ENCODE results near the gene SPTBN1.

Gene SPTBN1

GRCh38 chr2:54577944-54578647 lies 122.0 kb downstream of the SPTBN1 start:
- H2AFZ ChIP-seq (ENCODE audit: low read depth, low read length), result no peak overlapping the region
- peaks cover 14% of the 10 kb centered on the region; the same call in 1 of the 2 replicates for H4K20me1 ChIP-seq (ENCODE audit: insufficient read depth, low read length)
- H3K36me3 ChIP-seq (ENCODE audit: insufficient read depth, low read length), result no peaks in the 10 kb centered on the region
- no peak overlapping the region for H3K4me3 ChIP-seq (ENCODE audit: low read depth in 1 of 2, low read length in 2 of 2)
- H3K9me3 ChIP-seq (ENCODE audit: insufficient read depth, low read length, severe bottlenecking), result no peaks in the 10 kb centered on the region
- peaks cover 88% of the 10 kb centered on the region for H3K79me2 ChIP-seq (ENCODE audit: insufficient read depth, low read length)
- peaks cover 26% of the 10 kb centered on the region for H3K4me1 ChIP-seq (ENCODE audit: insufficient read depth, low read length)
- no peak overlapping the region for H3K9ac ChIP-seq (ENCODE audit: low read depth, low read length)
- no peak for DNase-seq
- ATAC-seq (ENCODE audit: insufficient read depth, low read depth), result no peak
- no peak overlapping the region for H3K4me2 ChIP-seq (ENCODE audit: insufficient read depth, low read length)
- H3K27me3 ChIP-seq (ENCODE audit: insufficient read depth, low read length, poor library complexity), result no peaks in the 10 kb centered on the region
- H3K27ac ChIP-seq (ENCODE audit: low read length), result no peak overlapping the region
- no peak for TF ChIP-seq EZH2 (IDR thresholded peaks at IDR 0.05; ENCODE audit: borderline replicate concordance, low read depth, low read length, severe bottlenecking)
- no peak for TF ChIP-seq CTCF (IDR thresholded peaks at IDR 0.05; ENCODE audit: borderline replicate concordance, extremely low read depth, low read length, poor library complexity, severe bottlenecking)

GRCh38 chr2:54578648-54579045 lies 122.5 kb downstream of the SPTBN1 start:
- no peak overlapping the region for H3K27ac ChIP-seq (ENCODE audit: low read length)
- no peaks in the 10 kb centered on the region for H3K36me3 ChIP-seq (ENCODE audit: insufficient read depth, low read length)
- H3K79me2 ChIP-seq (ENCODE audit: insufficient read depth, low read length), result peaks cover 88% of the 10 kb centered on the region
- ATAC-seq (ENCODE audit: insufficient read depth, low read depth) (no peak), DNase-seq (no peak)
- H3K4me1 ChIP-seq (ENCODE audit: insufficient read depth, low read length), result peaks cover 20% of the 10 kb centered on the region
- H3K4me2 ChIP-seq (ENCODE audit: insufficient read depth, low read length), result no peak overlapping the region
- no peaks in the 10 kb centered on the region for H3K27me3 ChIP-seq (ENCODE audit: insufficient read depth, low read length, poor library complexity)
- no peak for TF ChIP-seq EZH2 (IDR thresholded peaks at IDR 0.05; ENCODE audit: borderline replicate concordance, low read depth, low read length, severe bottlenecking)
- no peak for TF ChIP-seq CTCF (IDR thresholded peaks at IDR 0.05; ENCODE audit: borderline replicate concordance, extremely low read depth, low read length, poor library complexity, severe bottlenecking)
- H3K9ac ChIP-seq (ENCODE audit: low read depth, low read length), result no peak overlapping the region
- H4K20me1 ChIP-seq (ENCODE audit: insufficient read depth, low read length), result peaks cover 14% of the 10 kb centered on the region; the same call in 1 of the 2 replicates
- H3K9me3 ChIP-seq (ENCODE audit: insufficient read depth, low read length, severe bottlenecking), result no peaks in the 10 kb centered on the region
- no peak overlapping the region for H3K4me3 ChIP-seq (ENCODE audit: low read depth in 1 of 2, low read length in 2 of 2)
- no peak overlapping the region for H2AFZ ChIP-seq (ENCODE audit: low read depth, low read length)

GRCh38 chr2:54579061-54579681 lies 123.0 kb downstream of the SPTBN1 start:
- Histone ChIP-seq H2AFZ (ENCODE audit: low read depth, low read length) (no peak overlapping the region), H4K20me1 (ENCODE audit: insufficient read depth, low read length) (peaks cover 12% of the 10 kb centered on the region; the same call in 1 of the 2 replicates), H3K27me3 (ENCODE audit: insufficient read depth, low read length, poor library complexity) (no peaks in the 10 kb centered on the region), H3K4me3 (ENCODE audit: low read depth in 1 of 2, low read length in 2 of 2) (no peak overlapping the region), H3K4me1 (ENCODE audit: insufficient read depth, low read length) (peaks cover 15% of the 10 kb centered on the region), H3K9ac (ENCODE audit: low read depth, low read length) (no peak overlapping the region), H3K9me3 (ENCODE audit: insufficient read depth, low read length, severe bottlenecking) (no peaks in the 10 kb centered on the region), H3K27ac (ENCODE audit: low read length) (no peak overlapping the region), H3K36me3 (ENCODE audit: insufficient read depth, low read length) (no peaks in the 10 kb centered on the region), H3K4me2 (ENCODE audit: insufficient read depth, low read length) (no peak overlapping the region), H3K79me2 (ENCODE audit: insufficient read depth, low read length) (peaks cover 84% of the 10 kb centered on the region)
- no peak for DNase-seq
- TF ChIP-seq CTCF (IDR thresholded peaks at IDR 0.05; ENCODE audit: borderline replicate concordance, extremely low read depth, low read length, poor library complexity, severe bottlenecking) (no peak), EZH2 (IDR thresholded peaks at IDR 0.05; ENCODE audit: borderline replicate concordance, low read depth, low read length, severe bottlenecking) (no peak)
- no peak for ATAC-seq (ENCODE audit: insufficient read depth, low read depth)

Data from DND-41 (cell line).